DND-41 (cell line): ENCODE measurements around the gene HEATR5B.

ENCODE experiments used
- EZH2 ChIP-seq: IDR thresholded peaks from 3 replicates; pipeline ENCODE4 v1.6.1; 2012; ENCODE audit warnings: borderline replicate concordance, low read depth, mild to moderate bottlenecking, moderate library complexity, low read length, inconsistent platforms; ENCODE audit not compliant: severe bottlenecking
- TF ChIP-seq, protein P1 (sequence below): IDR thresholded peaks from 2 replicates; pipeline ENCODE4 v1.5.1; 2012; ENCODE audit warnings: borderline replicate concordance, low read length, moderate library complexity, mild to moderate bottlenecking; ENCODE audit not compliant: poor library complexity, severe bottlenecking; ENCODE audit errors: extremely low read depth

GRCh38 chr2:37061013-37061711 lies 23.0 kb downstream of the HEATR5B start:
- TF ChIP-seq, protein P1, sequence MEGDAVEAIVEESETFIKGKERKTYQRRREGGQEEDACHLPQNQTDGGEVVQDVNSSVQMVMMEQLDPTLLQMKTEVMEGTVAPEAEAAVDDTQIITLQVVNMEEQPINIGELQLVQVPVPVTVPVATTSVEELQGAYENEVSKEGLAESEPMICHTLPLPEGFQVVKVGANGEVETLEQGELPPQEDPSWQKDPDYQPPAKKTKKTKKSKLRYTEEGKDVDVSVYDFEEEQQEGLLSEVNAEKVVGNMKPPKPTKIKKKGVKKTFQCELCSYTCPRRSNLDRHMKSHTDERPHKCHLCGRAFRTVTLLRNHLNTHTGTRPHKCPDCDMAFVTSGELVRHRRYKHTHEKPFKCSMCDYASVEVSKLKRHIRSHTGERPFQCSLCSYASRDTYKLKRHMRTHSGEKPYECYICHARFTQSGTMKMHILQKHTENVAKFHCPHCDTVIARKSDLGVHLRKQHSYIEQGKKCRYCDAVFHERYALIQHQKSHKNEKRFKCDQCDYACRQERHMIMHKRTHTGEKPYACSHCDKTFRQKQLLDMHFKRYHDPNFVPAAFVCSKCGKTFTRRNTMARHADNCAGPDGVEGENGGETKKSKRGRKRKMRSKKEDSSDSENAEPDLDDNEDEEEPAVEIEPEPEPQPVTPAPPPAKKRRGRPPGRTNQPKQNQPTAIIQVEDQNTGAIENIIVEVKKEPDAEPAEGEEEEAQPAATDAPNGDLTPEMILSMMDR: no peak
- no peak for TF ChIP-seq EZH2
